Measurements from ENCODE around the gene PARP14. TPM values are rescaled to one million over a fixed set of nuclear protein-coding genes. Genes with fewer than 3 reads are reported as not detected.
A peak's percentile ranks its signal among the peaks of the same experiment; 100 is the strongest.

PARP14 gene
- total RNA-seq, 2 donors from 2014 or later, result 31.6 to 31.9 TPM

DNA sequence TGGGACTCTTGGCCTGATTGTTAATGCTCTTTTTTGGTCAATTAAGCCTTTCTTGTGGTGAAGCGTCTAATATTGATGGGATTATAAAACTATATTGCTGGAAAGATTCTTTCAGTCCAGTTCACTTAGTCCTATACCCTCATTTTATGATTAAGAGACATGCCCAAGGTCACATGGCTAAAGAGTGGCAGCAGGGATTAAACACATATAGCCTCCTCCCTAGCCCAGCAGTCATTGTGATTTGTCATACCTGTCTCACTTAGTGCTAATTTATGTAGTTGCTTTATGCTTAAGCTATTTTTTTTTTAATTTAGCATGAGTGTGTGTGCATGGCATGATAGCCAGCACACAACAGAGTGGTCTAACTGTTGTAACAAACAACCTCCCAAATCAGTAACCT lies 9.5 kb downstream of the PARP14 start:
- H3K36me3 ChIP-seq (replicated peaks in 1 of 2; ENCODE audit: insufficient read depth in 1 of 2, low read depth in 2 of 2), result peaks cover 0 to 10% of the 10 kb centered on the region in 2 donors
- H3K4me3 ChIP-seq, result no peak overlapping the region
- H3K4me1 ChIP-seq, result peaks cover 22% of the 10 kb centered on the region
- intact Hi-C loops (cut with DNase I), result no loop called here
- DNase-seq (no peak), ATAC-seq (no peak)
- no peak for TF ChIP-seq POLR2A (IDR thresholded peaks at IDR 0.05)
- TF ChIP-seq, protein P1, sequence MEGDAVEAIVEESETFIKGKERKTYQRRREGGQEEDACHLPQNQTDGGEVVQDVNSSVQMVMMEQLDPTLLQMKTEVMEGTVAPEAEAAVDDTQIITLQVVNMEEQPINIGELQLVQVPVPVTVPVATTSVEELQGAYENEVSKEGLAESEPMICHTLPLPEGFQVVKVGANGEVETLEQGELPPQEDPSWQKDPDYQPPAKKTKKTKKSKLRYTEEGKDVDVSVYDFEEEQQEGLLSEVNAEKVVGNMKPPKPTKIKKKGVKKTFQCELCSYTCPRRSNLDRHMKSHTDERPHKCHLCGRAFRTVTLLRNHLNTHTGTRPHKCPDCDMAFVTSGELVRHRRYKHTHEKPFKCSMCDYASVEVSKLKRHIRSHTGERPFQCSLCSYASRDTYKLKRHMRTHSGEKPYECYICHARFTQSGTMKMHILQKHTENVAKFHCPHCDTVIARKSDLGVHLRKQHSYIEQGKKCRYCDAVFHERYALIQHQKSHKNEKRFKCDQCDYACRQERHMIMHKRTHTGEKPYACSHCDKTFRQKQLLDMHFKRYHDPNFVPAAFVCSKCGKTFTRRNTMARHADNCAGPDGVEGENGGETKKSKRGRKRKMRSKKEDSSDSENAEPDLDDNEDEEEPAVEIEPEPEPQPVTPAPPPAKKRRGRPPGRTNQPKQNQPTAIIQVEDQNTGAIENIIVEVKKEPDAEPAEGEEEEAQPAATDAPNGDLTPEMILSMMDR (IDR thresholded peaks at IDR 0.05), result no peak
- H3K9me3 ChIP-seq, result no peaks in the 10 kb centered on the region
- no peak overlapping the region for H3K27ac ChIP-seq
- H3K27me3 ChIP-seq, result no peaks in the 10 kb centered on the region
- 90 to 100% methylated on average over 1 of the region's 1 CpG for WGBS, 2 donors

DNA sequence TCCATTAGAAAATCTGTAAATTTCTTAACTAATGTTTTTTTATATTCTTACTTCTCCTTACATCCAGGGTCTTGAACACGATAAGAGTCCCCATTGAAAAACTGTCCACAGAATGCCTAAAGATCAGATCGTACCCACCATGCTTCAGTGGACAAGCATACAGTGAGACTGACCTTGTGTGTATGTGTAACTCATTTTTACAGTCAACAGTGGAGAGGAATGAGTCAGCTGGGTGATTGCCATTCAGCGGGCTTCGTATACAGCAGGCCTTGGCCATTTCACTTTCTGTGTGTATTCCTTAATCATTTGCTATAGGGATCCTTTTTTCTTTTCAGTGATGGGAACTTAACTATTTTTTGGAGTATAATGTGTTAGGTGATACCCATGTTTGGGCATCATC lies 10.6 kb downstream of the PARP14 start:
- intact Hi-C loops (cut with DNase I), result no loop called here
- peak overlapping the region in 2 of 4 donors; percentile 2 to 19 for H3K27ac ChIP-seq
- H3K4me3 ChIP-seq, result no peak overlapping the region
- peaks cover 22% of the 10 kb centered on the region for H3K4me1 ChIP-seq
- ATAC-seq (peak; percentile 70), DNase-seq (peak; percentile 54 to 82 (median 74))
- H3K36me3 ChIP-seq (replicated peaks in 1 of 2; ENCODE audit: insufficient read depth in 1 of 2, low read depth in 2 of 2), result peaks cover 0 to 13% of the 10 kb centered on the region in 2 donors
- H3K27me3 ChIP-seq, result no peaks in the 10 kb centered on the region
- no peaks in the 10 kb centered on the region for H3K9me3 ChIP-seq
- WGBS, 2 donors, result 37 to 58% methylated on average over 4 of the region's 4 CpGs
- TF ChIP-seq POLR2A (IDR thresholded peaks at IDR 0.05), result no peak
- TF ChIP-seq, protein P1 (IDR thresholded peaks at IDR 0.05), result no peak

DNA sequence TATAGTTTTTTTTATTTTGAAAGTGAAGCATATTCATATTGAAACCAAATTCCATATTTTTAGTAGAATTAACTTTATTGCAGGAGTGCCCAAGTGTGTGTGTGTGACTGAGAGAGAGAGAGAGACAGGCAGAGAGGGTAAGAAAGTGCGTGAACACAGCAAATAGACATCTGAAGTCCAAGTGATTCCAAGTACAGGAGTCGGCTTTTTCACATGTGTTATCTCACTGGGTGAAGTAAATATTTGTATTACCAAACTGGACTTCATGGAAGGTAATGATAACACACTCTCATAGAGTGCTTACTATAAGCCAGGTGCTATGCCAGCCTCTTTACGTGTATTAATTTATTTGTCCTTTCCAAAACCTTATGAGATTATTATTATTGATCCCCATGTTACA lies 12.0 kb downstream of the PARP14 start:
- Histone ChIP-seq H3K36me3 (replicated peaks in 1 of 2; ENCODE audit: insufficient read depth in 1 of 2, low read depth in 2 of 2) (peaks cover 0 to 5% of the 10 kb centered on the region in 2 donors), H3K4me1 (peaks cover 22% of the 10 kb centered on the region), H3K4me3 (no peak overlapping the region), H3K27ac (peak overlapping the region in 2 of 4 donors; percentile 3 to 40), H3K27me3 (no peaks in the 10 kb centered on the region), H3K9me3 (no peaks in the 10 kb centered on the region)
- DNase-seq (peak in 1 of 4 donors; percentile 18), ATAC-seq (peak; percentile 78)
- intact Hi-C loops (cut with DNase I), result no loop called here
- TF ChIP-seq POLR2A (IDR thresholded peaks at IDR 0.05), result no peak
- TF ChIP-seq, protein P1 (IDR thresholded peaks at IDR 0.05), result no peak
- 26 to 39% methylated on average over 3 of the region's 3 CpGs for WGBS, 2 donors

DNA sequence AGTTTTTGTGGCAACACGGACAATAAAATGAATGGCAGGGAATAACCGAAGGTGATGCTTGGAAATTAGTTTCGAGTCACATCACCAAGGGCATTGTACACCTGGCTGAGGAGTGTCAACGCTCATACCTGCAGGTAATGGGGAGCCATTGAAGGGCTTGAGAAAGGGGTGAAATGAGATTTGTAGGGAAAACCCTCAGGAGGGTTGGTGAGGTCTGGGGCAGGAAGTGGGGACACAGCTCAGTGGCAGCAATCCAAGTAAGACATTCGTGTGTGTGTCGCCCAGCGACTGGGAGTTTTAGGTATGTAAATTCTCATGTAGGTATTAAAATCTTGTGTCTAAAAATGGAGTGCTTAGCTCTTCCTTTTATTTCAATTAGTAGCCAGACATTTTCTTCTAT lies 14.3 kb downstream of the PARP14 start:
- Histone ChIP-seq H3K4me1 (peaks cover 22% of the 10 kb centered on the region), H3K27ac (no peak overlapping the region), H3K9me3 (no peaks in the 10 kb centered on the region), H3K36me3 (replicated peaks in 1 of 2; ENCODE audit: insufficient read depth in 1 of 2, low read depth in 2 of 2) (peaks cover 0 to 13% of the 10 kb centered on the region in 2 donors), H3K4me3 (no peak overlapping the region), H3K27me3 (no peaks in the 10 kb centered on the region)
- WGBS, 2 donors, result 78 to 81% methylated on average over 7 of the region's 7 CpGs
- no peak for ATAC-seq
- intact Hi-C loops (cut with DNase I), result no loop called here
- DNase-seq, result no peak
- TF ChIP-seq, protein P1 (IDR thresholded peaks at IDR 0.05), result no peak
- no peak for TF ChIP-seq POLR2A (IDR thresholded peaks at IDR 0.05)

DNA sequence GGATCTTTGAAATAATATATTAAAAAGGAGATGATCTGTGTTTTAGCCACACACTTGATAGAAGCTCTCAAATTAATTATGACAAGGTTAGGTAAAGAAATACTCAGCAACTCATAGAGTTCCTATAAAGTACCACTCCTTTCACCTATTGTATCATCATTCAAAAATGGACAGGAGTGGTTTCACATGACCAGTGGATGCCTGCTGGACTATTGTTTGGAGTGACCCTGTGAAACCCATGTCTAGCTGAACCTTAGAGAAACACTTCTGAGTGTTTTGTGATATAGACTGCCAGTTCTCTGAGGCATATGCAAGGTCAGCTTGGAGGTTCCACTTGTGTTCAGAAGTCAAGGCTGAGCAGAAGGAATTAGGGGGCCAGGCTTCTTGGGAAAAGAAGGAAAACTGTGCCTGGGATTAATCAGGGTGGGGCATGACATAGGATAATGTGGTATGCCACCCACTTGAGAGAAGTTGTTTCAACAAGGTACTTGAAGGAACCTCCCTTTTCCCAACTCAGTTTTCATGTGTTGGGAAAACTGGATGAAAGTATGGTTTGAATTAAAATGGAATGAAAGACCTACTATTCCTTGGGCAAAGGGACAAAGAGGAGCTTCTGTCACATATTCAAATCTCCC lies 15.4 kb downstream of the PARP14 start:
- ATAC-seq (no peak), DNase-seq (no peak)
- Histone ChIP-seq H3K36me3 (replicated peaks in 1 of 2; ENCODE audit: insufficient read depth in 1 of 2, low read depth in 2 of 2) (peaks cover 0 to 13% of the 10 kb centered on the region in 2 donors), H3K27ac (no peak overlapping the region), H3K27me3 (no peaks in the 10 kb centered on the region), H3K9me3 (no peaks in the 10 kb centered on the region), H3K4me3 (no peak overlapping the region), H3K4me1 (peaks cover 20% of the 10 kb centered on the region)
- no peak for TF ChIP-seq POLR2A (IDR thresholded peaks at IDR 0.05)
- TF ChIP-seq, protein P1 (IDR thresholded peaks at IDR 0.05), result no peak
- intact Hi-C loops (cut with DNase I), result no loop called here
